ENCODE results near the gene RARRES1.

Gene RARRES1

DNA sequence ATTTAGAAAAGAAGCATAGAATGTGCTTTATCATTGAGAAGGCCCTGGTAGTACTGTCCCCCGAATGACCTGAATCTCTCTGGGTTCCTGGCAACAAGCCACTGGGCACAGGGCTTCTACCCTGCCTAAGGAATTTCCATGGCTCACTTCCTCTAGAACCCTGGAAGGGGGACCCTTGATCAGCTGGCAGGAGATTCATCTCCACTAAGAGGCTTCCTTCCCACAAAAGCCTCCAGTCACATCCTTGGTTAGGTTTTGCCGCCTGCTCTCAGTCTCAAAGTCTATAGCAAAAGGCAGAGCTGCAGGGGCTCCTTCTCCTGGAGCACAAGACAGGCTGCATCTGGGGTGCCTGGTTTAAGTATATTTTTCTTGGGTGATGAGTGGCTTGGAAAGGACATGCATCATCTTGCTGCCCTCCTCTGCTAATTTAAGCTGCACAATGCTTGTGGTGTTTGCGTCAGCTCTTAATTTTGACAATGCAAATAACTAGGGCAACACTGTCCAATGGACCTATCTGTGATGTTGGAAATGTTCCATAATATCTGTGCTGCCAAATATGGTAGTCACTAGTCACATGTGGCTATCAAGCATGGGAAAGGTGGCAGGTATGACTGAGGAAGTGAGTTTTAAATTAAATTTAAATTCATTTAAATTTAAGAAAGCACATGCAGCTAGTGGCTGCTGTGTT is 33.4 kb upstream of the RARRES1 start:
- DNase-seq (ENCODE audit: low read depth, low spot score), result peak; percentile 26

DNA sequence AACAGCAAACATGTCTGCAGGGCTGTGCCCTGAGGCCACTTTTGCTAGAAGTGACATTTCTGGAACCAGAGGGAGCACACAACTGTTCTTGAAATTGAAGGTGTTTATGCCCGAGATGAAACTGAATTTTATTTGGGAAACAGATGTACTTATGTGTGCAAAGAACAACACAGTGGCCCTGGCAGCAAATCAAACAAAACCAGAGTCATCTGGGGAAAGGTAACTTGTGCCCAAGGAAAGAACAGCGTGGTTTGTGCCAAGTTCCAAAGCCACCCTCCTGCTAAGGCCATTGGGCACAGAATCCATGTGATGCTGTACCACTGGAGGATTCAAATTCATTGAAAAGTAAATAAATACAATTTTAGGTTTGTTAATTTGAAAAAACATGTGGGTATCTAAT is 31.2 kb upstream of the RARRES1 start:
- DNase-seq (ENCODE audit: low read depth, low spot score), result no peak

DNA sequence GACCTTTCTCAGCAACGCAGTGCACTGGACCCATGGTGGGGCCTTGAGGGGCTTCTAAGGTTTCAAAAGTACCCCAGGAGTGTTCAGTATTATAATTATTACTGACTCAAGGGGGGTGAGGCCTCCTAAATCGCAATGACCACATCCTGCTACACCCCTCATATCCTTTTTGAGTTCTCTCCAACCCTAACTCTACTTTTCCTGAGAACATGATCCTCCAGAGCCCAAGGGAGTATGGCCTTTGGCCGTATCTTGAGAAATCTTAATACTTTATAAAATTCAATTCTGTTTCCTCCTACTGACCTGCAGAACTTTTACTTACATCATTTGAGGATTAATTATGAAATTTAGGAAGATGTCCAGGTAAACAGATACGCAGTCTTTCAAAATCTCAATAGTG is 30.4 kb upstream of the RARRES1 start:
- DNase-seq (ENCODE audit: low read depth, low spot score), result no peak

DNA sequence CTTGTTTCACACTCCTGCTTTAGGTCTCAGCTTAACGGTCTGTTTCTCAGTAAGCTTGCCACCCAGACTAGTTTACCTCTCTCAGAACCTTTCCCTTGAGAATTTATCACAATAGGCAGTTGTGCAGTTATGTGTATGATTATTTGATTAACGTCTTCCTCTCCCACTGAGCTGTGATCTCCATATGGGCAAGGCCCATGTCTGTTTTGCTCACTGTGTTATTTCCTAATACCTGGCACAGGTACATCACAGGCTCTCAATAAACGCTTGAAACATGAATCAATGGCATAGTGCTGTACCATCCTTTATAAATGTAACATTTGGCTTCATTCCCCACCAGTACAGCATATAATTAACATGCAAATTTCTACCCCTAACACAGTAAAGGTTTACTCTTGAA is 29.1 kb upstream of the RARRES1 start:
- no peak for DNase-seq (ENCODE audit: low read depth, low spot score)

DNA sequence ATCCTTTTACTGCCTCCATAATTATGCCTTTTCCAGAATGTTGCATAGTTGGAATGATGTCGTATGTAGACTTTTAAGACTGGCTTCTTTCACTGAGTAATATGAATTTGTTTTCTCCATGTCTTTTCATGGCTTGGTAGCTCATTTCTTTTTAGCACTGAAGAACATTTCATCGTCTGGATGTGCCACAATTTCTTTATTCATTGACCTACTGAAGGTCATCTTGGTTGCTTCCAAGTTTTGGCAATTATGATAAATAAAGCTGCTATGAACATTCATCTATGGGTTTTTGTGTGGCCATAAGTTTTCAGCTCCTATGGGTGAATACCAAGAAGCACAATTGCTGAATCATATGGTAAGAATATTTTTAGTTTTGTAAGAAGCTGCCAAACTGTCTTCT is 23.2 kb upstream of the RARRES1 start:
- DNase-seq (ENCODE audit: low read depth, low spot score), result no peak

DNA sequence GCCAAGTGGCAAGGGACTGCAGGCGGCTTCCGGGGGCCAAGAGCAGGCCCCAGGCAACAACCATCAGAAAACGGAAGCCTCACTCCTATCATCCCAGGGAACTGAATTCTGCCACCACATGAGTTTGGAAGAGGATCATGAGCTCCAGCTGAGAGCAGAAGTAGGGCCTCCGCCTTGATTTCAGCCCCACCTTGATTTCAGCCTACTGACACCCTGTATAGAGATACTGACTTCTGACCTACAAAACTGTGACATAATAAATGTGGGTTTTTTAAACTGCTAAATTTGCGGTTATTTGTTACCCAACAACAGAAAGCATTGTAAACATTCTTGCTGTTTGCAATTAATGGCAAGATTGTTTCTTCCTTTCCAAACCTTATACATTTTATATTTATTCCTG is 21.6 kb upstream of the RARRES1 start:
- no peak for DNase-seq (ENCODE audit: low read depth, low spot score)

DNA sequence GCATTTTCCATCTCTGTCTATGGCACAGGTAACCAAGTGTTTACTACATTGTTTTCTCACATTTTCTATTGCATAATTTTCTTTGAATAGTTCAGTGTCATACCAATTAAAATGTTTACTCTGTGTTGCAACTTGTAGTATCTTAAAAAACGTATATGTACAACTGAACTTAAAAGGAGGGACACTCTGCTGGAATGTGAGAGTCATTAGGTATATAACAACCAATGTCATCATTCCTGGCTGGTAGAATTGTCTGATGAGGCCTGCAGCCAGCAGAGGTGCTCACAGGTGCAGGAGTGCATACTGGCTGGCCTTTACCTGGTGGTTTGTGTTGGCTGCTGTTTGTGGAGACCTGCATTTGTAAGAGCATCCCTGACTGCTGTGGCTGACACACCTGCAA is 19.1 kb upstream of the RARRES1 start:
- no peak for DNase-seq (ENCODE audit: low read depth, low spot score)

DNA sequence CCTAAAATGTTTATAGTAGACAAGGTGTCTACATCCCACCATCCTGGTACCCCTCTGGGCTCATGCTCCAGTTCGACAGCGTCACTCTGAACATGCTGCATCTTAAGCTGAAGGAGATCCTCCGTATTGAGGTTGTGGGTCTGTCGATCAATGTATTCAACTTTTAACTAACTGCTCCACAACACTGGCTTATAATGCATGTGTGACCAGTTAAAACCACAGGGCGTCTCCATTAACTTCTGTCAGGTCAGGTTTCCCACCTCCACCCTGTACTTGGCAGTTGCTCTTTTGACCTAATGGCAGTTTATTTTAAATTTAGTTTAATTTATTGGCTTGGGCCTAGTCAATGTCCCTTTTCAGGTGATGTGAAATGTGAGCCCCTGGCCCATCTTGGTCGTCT is 17.8 kb upstream of the RARRES1 start:
- DNase-seq (ENCODE audit: low read depth, low spot score), result no peak

DNA sequence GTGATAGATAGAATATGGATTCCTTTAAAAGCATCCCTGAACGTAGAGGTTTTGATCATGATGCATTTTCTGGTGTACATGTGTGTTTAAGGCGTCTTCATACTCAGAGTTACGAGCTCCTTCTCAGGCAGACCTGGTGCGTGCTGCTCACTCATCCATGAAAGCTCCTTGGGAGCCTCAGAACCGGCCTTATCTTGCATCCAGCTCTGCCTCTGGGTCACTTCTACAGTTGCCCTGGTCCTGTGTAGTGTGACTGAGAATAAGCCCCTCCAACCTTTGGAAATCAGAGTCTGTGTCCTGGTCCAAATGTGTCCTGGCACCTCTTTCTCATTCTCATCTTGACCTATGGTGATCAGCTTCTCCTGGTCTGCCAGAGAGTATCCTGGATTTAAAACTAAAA is 17.3 kb upstream of the RARRES1 start:
- DNase-seq (ENCODE audit: low read depth, low spot score), result no peak

DNA sequence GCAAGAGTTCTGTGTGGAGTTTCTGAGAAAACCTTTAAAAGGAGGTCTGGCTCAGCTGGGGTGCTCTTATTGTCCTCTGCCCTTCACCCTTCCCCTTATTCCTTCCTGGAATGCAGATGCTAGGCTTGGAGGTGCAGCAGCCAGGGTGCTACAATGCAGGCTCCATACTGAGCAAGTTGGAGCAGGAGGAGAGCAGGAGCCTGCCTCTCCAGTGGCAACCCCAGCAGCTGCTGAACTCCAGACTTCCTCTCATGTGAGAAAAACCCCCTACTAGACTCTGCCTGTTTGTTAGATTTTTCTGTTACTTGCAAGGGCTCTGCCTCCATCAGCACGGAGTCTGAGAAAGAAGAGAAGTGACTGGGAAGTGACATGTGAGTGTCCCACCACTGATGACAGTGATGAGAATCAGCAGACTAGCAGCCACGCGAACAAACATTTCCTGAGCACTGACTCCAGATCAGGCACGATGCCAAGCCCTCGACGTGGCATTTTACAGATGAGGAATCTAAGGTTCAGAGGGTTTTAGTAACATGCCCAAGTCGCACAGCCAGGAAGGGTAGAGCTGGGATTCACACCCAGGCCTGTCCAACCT is 16.1 kb upstream of the RARRES1 start:
- DNase-seq (ENCODE audit: low read depth, low spot score), result no peak

DNA sequence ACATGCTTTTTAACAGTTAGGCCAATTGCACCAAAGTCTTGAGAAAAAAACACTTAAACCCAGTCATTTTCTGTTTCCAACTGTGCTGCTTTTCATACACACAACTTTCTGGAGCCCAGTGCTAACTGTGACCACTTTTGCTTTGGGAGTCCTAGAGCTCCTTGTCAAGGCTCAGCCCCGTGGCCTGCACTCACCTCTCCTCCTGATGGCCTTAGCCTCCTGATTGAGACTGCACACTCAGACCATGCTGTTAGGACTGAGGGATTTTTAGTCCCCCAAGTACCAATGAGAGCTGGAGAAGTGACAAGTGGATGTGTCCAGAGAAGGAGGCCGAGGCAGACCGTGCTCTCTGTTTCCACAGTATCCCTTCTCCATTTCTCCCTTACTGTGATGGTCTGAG is 15.2 kb upstream of the RARRES1 start:
- DNase-seq (ENCODE audit: low read depth, low spot score), result no peak

DNA sequence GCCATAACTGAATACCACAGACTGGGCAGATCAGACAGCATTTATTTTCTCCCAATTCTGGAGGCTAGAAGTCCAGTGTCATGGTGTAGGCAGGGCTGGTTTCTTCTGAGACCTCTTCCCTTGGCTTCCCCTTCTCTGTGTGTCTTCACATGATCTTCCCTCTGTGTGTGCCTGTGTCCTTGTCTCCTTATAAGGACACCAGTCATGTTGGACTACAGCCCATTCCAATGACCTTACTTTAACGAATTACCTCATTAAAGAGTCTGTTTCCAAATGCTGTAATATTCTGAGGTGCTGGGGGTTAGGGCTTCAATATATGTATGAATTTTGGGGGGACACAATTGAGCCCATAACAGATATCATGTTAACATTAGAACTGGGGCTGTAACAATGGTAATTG is 13.3 kb upstream of the RARRES1 start:
- DNase-seq (ENCODE audit: low read depth, low spot score), result no peak

DNA sequence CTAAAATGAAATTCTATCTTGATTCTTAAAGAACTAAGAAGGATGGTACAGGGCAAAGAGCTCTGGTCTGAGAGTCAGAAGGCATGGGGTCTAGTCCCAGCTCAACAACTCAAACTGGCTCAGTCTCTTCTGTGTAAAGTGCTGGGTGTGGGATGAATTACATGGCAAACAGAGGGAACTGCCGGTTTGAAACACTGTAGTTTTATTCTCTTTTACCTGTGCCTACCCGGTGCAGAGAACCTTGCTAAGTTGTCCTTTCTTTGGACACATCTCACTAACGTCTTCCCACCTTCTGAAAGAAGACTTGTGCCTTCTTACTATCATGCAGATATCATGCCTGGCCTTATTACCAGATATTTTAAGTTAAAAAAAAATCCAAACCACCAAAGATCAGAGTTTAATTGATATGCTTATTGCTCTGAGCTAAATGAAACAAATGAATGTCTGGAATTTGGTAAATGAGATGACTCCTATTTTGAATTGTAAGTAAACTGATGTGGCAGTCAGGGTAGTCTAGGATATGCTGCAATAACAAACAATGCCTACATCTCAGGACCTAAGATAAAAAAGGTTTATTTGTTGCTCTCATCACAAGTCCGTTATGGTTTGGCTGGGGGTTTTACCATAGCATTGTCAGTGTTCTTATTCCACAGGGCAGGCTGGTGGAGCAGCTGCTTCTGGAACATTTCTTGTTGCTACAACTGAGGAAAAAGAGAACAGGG is 12.5 kb upstream of the RARRES1 start:
- no peak for DNase-seq (ENCODE audit: low read depth, low spot score)

DNA sequence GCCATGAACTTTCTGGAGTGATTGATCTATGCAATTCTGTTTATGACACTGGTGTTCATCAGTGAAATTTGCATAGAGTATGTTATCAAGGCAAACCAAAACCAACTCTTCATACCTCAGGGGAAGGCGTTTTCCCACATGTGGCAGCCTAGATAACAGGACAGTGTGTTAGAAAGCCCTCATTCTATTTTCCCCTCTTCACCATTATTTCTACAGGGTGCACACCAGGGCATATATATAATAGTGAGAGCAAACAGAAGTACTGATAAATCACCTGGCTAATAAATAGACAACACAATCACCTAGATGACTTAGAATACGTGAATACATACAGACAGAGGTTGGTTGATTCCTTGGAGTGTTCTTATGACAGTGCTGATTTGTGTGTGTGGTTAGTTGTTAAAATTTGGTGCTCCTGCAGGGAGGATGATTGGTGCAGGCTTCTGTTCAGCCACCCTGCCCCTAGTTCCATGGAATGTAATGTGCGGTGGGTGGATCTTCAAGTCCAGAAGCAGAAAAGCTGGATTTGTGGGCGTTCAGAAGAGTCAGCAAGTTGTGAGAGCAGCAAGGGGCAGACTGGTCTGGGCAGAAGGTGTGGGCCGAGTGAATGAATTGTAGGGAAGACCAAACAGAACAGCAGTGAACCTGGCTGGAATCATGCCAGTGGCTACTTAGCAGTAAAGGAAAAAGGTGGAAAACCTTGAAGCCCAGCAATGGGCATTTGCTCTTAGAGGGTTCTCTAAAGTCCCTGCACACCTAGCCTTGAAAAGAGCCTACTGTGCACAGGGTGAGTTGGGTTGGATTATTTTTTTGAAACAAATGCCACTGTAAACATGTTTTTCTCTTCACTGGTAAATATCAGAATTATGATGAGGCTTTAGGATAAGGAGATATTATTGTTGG is 11.7 kb upstream of the RARRES1 start:
- no peak for DNase-seq (ENCODE audit: low read depth, low spot score)

DNA sequence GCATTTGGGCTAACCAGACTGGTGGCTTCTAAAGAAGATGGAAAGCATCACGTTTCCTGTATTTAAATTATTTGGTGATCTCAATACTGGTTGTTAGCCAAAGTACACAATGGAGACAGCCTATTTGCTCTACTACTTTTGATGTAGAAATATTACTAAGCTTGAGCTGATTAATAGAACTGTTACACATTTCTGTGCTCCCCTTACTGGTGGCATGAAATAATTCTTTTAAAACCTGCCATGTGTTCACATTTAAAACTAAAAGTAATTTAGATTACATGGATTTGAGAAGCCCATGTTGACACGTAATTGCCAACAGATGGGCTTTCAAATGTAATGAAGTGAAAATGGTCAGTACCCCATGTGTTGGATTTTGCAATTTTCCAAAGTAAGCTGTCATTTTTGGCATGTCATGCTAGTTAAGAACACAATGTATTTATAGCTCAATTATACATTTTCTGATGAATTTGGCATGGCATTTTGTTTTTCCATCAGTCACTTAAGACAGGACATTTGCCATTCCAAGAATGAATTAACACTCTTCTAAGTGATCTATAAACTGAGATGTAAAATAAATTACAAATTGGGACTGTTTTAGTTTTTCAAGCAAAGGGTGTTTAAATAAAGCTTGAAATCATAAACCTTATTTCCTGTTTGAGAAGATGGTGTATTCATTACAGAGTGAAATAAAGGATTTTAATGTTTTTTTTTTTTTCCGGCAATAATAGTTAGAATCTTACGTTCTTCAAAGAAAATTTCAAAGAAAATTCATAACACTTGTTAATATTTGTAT is 10.8 kb upstream of the RARRES1 start:
- DNase-seq (ENCODE audit: low read depth, low spot score), result no peak

DNA sequence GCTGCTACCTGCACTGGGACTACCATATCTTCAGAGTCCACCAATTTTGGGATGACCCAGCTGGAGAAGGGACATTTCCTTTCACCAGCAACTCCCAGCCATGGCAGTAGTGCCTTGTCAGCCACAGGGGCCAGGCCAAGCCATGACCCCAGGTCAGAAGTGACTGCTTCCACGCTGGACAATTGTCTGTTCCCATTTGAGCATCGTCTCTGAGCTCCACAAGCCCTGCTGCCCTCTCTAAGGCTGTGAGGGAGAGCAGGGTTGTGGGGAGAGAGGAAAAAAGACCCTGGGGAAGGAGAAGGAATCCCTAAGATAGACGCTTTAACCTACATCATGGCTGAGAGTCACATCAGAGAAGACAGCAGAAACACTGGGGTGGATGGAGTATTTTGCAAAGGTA is 7.4 kb upstream of the RARRES1 start:
- DNase-seq (ENCODE audit: low read depth, low spot score), result no peak

DNA sequence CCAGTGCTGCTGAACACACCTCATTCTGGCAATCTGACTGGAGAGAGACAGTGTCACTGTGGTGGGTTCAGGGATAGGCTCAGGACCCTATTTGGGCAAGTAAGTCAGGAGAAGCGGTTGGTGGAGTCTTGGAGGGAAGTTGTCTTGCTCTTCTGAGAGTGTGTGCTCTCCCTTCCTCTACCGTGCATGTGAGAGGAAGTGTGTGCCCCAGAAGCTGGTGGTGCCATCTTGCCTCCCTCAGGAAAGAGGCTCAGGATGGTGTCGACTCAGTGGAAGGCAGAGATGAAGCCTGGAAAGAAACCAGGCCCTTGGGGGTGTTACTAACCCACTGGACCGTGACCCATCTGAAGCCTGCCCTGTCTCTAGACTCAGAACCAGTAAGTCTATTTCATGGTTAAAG is 6.8 kb upstream of the RARRES1 start:
- DNase-seq (ENCODE audit: low read depth, low spot score), result no peak

DNA sequence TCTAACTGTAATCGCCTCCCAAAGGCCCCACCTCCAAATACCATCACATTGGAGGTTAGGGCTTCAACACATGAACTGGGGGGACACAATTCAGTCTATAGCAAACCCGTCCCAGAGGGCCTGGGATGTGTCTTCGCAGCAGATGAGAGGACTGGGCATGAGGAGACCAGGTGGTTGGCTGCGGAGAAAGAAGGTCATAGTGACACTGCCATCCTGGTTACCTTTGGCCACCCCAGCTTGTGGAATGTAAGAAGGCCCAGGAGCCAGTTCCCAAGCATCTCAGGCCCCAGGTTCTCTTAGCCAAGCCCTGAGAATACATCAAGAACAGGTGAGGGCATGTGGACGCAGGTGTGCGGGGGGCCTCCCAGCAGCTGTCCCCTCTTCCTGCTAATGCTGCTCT is 6.4 kb upstream of the RARRES1 start:
- DNase-seq (ENCODE audit: low read depth, low spot score), result no peak

DNA sequence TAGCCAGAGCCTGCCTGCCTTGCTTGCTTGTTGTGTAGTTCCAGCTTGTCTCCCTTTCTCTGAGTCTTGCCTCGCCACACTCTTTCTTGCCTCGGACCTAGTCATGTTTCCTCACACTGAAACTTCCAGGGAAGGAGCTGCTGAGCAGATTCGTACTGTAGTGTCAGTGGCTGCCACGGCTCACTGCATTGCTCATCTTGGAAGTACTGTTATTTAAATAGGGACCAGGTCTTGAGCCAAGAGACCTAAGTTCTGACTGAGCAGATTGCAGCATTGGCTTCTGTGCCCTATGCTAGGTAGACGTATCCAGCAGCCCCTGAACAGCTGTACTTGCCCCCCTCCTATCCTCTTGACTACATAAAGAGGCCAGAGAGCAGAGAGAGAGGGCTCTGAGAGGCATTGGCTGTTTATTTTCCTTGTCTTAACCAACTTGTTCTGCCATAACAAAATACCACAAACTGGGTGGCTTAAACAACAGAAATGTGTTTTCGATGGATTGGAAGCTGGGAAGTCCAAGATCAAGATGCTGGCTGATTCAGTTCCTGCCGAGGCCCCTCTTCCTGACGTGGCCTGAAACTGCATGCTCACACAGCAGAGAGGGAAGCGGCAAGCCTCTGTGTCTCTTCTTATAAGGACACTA is 5.8 kb upstream of the RARRES1 start:
- no peak for DNase-seq (ENCODE audit: low read depth, low spot score)

DNA sequence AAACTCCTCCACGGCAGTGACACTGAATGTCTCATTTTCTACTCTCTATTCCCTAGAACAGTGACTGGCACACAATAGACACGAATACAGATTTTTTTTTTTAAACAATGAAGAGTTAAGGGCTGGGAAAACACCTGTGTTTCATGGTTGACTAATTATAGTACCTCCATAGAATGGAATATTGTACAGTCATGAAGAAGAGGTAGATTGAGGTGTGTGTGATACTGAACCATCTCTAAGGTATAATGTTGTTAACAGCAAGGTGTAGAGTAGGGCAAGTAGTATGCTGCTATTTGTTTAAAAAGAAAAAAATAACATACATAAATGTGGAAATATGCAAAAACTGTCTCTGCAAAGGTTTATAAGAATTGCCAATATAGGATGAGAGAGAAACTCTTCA is 5.2 kb upstream of the RARRES1 start:
- DNase-seq (ENCODE audit: low read depth, low spot score), result no peak
